ENCODE data around the gene SEPTIN10.

The SEPTIN10 gene

GRCh38 chr2:109519513-109519912 is 94.3 kb downstream of the SEPTIN10 start:
- DNase-seq: no peak

GRCh38 chr2:109517118-109517889 is 96.5 kb downstream of the SEPTIN10 start:
- DNase-seq: no peak

- peak; percentile 71 for DNase-seq
These were observed 97.2 kb downstream of the SEPTIN10 start for GRCh38 chr2:109516445-109517117.

DNA sequence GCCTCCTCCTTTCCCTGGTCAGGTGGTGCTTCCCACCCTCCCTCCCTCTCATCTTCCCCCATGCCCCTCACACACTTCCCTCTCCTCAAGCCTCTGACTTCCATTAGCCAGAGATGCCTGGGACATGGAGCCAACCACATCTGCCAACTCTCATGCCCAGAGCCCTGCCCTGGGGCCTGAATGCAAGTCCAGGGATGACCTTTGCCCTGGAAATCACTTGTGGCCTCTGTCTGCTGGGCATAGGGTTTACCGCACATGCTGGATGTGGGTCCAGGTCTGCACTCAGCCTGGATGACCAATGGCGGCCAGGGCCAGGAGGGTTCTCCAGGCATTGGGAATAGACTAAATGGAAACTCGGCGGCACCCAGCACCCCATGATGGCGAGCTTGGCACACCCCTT is 98.9 kb downstream of the SEPTIN10 start:
- no peak for DNase-seq

DNA sequence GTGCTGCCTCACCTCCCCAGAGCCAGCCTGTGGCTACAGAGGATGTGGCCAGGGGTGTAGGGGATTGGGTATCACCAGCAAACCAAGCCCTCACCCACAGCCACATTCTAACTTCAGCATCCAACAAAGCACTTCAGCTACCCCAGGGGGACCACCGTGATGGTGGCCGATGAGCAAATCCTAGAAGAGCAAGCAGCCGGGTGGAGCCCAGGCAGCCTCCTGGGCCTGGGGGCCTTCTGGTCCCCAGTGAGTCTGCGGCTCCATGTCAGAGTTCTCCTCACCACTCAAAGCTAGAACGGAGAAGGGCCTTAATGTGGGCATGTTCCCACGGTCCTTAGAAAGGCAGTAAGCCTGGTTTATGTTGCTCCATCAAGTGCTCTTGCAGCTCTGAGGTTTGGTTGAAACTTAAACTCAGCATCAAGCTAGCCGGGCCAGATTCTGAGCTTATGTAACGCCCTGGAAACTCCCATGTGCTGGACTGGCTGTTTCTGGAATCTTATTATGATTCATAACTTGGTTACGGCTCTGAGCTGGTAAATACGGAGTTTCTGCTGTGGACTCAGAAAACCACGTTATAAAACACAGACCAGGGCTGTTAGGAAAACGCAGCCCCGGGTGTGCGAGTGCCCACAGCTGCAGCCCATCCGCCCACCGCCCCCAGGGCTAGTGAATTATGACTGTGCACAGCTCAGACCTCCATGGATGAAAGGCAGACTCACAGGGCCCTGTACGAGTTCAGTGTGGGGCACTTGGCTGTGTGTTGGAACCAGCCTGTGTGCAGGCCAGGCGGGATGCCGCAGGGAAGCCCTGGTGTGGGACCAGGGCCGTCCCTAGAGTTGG is 99.8 kb downstream of the SEPTIN10 start:
- DNase-seq: no peak

GRCh38 chr2:109513230-109513629 is 100.5 kb downstream of the SEPTIN10 start:
- no peak for DNase-seq

DNA sequence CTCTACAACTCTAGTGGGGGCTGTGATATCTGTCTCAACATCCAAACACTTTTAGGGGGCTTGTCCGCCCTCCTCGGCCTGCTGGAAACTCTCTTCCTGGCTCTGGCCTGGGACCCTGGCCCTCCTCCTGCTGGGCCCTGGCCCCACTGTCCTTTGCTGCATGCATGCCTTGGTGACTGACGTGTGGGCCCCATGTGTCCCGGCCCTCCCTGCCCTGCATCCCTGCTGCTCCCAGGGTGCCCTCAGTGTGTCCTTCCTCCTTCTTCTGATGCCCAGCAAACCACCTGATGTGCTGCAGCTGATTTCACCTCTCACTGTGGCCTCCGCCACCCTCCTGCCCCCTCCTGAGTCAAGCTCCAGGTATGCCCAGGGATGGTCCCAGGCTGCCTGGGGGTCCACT is 101.7 kb downstream of the SEPTIN10 start:
- no peak for DNase-seq

DNA sequence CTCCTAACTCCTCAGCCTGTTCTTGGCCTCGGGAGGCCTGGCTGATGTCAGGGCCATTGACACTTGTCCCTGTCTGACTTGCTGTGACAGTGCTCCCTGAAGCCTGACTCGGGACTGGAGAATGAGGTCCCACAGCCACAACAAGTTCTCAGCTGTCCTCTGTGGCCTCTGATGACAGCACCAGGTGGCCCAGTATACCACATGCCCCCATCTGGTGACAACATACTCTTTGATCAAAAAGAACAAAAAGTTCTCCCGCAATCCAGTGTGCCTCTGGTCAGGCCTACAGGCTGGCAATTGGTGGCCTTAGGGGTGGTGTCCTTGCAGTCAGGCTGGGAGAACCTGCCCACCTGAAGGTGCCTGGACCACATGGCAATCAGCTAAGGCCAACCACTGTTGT is 102.6 kb downstream of the SEPTIN10 start:
- no peak for DNase-seq

DNA sequence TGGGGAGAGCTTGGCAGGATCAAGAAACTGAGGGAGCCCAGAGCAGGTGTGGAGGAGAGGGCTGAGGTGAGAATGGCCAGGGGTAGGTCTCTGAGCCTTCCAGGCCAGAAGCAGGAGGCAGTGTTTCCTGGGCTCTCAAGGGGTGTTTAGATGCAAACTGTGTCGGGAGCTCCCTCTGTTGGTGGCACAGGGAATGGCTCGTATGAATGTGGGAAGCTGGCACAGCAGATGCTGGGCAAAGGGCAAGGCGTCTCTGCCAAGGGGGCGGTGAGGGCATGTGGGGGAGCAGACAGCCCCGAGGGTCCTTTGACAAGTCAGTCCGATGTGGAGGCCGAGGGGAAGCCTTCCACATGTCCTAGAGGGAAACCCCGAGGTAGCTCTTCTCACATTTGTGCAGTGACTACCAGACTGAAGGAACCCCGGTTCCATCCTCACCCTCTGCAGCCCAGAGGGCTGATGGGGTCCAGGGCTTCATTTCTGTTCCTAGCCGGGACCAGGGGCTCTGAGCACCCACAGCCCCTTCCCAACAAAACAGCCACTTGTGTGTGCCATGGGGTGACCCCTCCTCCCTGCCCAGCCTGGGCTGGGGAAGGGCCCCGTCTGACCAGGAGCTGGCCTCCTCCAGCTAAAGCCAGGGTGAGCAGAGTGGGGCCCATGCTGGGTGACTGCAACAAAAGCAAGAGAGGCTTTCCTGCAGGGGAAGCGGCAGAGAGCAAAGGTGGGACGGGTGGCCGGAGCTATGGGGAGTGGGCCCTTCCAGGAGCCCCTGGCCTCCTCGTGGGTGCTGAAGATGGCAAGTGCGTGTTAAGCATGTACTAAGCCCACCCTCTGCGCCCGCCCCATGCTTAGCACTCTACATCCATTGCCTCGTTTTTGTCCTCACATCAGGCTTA is 103.4 kb downstream of the SEPTIN10 start:
- peak; percentile 61 for DNase-seq

DNA sequence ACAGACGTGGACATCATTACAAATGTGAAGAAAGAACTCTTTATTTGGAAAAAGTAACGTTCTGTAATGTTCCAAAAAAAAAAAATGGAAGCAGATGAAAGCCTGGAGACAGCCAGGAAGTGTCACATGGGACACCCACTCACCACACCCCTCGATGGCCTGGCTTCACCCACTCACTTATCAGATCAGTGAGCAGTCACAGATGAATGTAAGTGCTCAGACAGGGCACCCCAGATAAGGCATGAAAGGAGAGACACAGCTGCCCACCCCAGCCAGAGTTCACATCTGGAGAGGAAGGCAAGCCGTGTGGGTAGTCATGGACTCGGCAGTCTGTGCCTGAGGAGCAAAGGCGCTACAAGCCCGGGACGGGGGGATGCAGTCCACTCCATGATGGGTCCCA is 105.2 kb downstream of the SEPTIN10 start:
- no peak for DNase-seq

GRCh38 chr2:109507828-109508227 is 105.9 kb downstream of the SEPTIN10 start:
- no peak for DNase-seq

GRCh38 chr2:109507217-109507616 is 106.5 kb downstream of the SEPTIN10 start:
- no peak for DNase-seq

DNA sequence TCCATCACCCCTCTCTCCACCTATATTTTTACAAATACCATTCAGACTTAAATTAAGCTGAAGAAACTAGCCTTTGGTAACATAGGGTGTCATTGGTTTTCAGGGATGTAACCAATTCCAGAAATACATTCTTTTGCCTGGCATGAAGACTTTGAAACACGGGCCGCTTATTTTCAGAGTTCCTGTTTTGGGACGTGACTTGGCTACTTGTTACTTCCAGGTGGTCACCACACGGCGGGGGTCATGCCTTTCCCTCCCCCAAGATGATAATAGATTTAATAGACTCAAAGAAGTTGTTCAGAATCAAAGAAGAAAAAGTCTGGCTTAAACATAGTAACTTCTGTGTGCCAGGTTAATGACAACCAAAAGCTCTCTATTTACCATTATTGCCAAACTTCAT is 110.6 kb downstream of the SEPTIN10 start:
- DNase-seq: no peak

- DNase-seq: no peak
These were observed 112.3 kb downstream of the SEPTIN10 start for GRCh38 chr2:109501461-109501860.

DNA sequence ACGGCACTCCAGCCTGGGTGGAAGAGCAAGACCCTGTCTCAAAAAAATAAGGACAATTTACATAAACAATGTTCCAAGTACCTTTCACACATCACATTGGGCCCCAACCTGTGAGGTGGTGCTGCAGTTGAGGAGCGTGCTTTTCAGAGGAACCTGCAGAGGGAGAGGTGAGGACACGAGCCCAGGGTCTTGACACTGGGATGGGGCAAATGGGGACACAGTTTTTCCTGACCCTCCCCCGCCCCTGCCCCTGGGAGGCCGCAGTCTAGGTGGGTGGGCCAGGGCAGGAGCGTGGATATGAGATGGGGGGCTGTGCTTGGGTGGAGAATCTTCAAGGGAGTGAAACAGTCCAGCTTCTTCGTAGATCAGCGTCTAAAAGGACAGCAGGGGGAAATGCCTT is 112.9 kb downstream of the SEPTIN10 start:
- no peak for DNase-seq

DNA sequence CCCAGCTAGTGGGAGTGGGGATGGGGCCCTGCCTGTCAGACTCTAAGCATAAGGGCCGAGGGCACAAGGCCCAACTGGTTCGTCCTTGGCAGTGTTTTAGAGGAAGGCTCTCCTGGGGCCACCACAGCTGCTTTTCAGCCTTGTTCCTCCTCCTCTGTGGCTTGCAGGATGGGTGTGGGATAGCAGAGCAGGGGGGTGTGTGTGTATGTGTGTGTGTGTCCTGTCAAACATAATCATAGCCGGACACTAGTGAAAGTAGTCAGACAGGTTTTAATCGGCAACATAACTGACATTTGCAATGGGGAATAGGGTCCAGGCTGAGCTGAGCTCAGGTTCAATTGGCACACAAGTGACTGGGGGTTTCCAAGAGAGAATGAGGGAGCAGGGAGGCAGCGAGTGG is 114.2 kb downstream of the SEPTIN10 start:
- DNase-seq: no peak

DNA sequence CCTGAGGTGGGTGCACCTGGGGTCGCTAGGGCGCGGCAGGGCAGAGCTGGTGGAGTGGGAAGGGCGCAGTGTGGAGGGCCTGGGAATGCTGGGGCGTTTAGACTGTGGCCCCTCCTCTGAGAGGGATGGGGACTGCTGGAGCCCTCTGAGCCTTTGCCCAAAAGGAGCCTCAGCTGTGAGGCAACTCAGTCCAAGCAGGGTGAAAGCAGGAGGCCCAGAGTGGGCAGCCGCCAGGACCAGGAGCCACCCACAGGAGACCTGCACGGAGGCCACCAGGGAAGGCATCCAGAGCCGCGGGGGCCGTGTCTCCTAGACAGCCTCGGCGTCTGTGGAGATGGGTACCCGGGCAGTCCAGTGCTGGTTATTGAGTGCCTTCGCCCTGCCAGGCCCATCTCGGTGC is 114.9 kb downstream of the SEPTIN10 start:
- DNase-seq: no peak

- DNase-seq: no peak
These were observed 115.6 kb downstream of the SEPTIN10 start for GRCh38 chr2:109497911-109498870.

DNA sequence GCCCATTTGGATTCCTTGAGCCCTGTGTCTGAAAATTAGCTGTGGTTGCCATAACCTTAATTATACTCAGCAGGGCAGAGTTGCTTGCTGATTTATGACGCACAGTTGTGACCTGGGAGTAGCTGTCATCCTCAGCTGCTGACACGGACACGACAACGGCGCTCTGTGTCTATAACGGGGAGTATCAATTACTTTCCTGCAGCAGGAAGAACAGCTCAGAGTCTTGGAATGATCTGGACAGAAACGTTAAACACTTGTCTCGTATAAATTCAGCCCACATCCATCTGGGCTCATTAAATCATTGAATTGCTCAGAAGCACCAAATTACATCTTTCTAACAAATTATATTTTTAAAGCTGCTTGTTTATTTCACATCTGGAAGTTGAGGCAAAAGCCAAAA is 116.3 kb downstream of the SEPTIN10 start:
- DNase-seq: no peak

GRCh38 chr2:109494351-109494750 is 119.4 kb downstream of the SEPTIN10 start:
- no peak for DNase-seq

DNA sequence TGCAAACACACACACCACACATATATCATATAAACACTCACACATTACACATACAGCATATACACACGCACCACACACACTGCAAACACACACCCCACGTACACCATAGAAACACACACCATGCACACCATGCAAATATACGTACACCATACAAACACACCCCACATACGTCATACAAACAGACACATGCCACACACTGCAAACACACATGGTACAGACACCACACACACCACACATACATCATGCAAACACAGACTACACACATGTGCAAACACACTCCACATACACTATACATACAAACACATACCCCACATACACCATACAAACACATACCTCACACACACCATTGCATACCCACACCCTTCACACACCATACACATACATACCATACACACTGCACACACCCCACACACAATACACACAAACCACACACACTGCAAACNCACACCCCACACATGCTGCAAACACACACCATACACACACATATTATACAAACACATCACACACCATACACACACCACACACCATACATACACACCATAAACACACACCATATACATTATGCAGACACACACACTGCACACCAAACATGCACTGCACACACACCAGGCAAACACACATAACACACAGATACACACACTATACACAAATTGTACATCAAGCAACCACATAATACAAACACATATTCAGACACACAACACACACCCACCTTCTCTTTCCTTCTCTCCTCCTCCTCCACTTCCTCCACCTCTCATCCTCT is 120.4 kb downstream of the SEPTIN10 start:
- DNase-seq: no peak
